ENCODE measurements around the gene TRNAU1AP.
"Not testable (repeated sequence)": the region's sequence is repeated elsewhere in the genome, so short reads cannot be mapped to it uniquely, and the experiment has no call there.

Gene TRNAU1AP

DNA sequence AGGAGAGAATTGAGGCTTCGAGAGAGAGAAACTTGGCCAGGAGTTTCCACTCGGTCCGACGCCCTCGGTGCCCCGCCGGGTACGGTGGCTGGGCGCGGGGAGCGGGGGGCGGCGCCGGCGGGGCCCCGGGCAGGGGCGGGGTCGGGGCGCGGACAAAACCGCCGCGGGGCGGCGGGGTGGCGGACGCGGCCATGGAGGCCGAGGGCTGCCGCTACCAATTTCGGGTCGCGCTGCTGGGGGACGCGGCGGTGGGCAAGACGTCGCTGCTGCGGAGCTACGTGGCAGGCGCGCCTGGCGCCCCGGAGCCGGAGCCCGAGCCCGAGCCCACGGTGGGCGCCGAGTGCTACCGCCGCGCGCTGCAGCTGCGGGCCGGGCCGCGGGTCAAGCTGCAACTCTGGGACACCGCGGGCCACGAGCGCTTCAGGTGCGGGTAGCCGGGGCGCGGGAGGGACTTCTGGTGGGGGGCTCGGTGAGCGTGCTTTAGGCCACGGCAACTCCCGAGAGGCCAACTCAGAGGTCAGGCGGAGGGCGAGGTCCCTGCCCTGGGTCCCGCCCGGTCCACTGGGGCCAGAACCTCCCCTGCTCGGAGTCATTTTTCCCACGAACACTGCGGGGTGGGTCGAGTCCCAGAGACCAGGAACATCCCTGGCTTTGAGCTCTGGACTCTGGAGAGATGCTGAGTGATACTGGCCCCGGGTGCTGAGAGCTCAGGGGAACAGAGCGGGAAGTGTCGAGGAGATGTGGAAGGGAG lies 39.6 kb downstream of the TRNAU1AP start:
- TF ChIP-seq, protein P1, sequence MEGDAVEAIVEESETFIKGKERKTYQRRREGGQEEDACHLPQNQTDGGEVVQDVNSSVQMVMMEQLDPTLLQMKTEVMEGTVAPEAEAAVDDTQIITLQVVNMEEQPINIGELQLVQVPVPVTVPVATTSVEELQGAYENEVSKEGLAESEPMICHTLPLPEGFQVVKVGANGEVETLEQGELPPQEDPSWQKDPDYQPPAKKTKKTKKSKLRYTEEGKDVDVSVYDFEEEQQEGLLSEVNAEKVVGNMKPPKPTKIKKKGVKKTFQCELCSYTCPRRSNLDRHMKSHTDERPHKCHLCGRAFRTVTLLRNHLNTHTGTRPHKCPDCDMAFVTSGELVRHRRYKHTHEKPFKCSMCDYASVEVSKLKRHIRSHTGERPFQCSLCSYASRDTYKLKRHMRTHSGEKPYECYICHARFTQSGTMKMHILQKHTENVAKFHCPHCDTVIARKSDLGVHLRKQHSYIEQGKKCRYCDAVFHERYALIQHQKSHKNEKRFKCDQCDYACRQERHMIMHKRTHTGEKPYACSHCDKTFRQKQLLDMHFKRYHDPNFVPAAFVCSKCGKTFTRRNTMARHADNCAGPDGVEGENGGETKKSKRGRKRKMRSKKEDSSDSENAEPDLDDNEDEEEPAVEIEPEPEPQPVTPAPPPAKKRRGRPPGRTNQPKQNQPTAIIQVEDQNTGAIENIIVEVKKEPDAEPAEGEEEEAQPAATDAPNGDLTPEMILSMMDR (IDR thresholded peaks at IDR 0.05; ENCODE audit: low read depth, low read length, missing control alignments), result no peak
- H3K4me3 ChIP-seq (ENCODE audit: low read depth, low read length), result peak overlapping the region; percentile 35
- no peak for DNase-seq (ENCODE audit: low read depth)

DNA sequence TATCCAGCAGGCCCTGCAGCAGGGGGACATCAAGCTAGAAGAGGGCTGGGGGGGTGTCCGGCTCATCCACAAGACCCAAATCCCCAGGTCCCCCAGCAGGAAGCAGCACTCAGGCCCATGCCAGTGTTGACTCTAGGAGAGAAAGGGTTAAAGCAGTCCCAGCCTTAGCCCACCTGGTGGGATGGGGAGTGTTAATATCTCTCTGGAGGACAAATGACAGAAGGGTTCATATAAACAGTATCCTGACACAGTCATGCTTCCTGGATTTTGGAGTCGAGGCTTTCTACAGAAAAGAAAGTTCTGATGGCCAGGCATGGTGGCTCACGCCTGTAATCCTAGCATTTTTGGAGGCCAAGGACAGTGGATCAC lies 41.1 kb downstream of the TRNAU1AP start:
- H3K4me3 ChIP-seq (ENCODE audit: low read depth, low read length); DNase-seq (ENCODE audit: low read depth): not testable (repeated sequence)

DNA sequence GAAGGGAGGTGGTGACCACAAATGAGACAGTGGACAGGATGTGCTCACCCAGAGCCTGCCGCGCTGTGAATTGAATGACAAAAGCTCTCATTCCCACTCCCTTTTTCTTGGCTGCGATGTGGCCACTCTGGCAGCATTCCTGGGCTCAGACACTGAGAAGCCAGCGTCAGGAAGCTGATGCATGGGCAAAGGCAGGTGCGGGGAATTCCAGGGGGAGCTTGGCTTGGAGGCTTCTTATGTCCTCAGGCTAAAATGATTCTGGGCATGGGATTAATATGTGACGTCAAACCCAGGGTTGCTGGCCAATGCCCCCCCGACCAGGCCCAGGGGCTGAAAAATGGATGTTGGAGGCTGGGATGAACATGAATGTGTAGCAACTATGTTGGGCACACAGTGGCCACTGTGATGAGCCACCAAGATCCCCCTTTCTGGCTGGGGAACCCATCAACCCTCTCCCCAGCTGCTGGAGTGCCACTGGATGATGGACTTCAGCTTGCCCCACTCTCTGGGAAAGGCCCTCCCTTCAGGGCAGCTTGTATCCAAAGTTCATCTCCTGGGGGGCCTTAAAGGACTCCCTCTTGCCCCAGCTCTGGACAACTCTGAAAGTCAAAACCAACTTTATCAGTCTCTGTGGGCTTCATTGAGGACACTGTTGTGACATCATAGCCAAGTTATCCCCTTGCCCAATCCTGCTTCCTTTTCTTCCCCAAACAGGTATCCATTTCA lies 42.0 kb downstream of the TRNAU1AP start:
- not testable (repeated sequence) for DNase-seq (ENCODE audit: low read depth); H3K4me3 ChIP-seq (ENCODE audit: low read depth, low read length)

DNA sequence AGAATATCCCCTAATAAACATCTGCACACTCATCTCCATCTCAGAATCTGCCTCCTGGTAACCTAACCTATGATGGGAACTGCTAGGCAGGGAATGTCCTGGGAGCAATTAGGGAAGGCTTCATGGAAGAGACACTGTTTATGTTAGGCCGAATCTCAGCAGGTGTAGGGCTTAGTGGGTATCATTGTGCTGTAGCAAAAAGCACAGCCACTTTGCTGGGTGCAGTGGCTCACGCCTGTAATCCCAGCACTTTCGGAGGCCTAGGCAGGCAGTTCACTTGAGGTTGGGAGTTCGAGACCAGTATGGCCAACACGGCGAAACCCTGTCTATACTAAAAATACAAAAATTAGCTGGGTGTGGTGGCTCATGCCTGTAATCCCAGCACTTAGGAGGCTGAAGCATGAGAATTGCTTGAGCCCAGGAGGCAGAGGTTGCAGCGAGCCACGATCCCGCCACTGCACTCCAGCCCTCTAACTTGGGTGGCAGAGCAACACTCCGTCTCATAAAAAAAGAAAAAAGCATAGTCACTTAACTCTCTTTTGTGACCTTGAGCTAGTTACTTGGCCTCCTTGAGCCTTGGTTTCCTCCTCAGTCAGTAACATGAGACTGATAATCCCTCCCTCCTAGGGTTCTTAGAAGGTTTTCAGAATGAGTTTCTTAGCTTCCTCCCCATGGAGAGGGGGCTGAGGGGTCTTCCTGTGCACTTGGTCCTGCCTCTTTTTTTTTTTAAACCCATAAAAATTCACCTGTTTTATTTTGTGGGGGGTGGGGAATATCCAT lies 42.7 kb downstream of the TRNAU1AP start:
- H3K4me3 ChIP-seq (ENCODE audit: low read depth, low read length), result no peak overlapping the region
- TF ChIP-seq, protein P1 (IDR thresholded peaks at IDR 0.05; ENCODE audit: low read depth, low read length, missing control alignments), result no peak
- no peak for DNase-seq (ENCODE audit: low read depth)

DNA sequence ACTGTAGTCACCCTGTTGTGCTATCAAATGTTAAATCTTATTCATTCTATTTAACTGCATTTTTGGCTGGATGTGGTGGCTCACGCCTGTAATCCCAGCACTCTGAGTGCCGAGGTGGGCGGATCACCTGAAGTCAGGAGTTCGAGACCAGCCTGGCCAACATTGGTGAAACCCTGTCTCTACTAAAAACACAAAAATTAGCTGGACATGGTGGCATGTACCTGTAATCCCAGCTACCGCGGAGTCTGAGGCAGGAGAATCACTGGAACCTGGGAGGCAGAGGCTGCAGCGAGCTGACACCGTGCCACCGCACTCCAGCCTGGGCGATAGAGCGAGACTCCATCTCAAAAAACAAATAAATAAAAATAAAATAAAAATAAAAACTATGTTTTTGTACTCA lies 43.4 kb downstream of the TRNAU1AP start:
- not testable (repeated sequence) for DNase-seq (ENCODE audit: low read depth); H3K4me3 ChIP-seq (ENCODE audit: low read depth, low read length)

DNA sequence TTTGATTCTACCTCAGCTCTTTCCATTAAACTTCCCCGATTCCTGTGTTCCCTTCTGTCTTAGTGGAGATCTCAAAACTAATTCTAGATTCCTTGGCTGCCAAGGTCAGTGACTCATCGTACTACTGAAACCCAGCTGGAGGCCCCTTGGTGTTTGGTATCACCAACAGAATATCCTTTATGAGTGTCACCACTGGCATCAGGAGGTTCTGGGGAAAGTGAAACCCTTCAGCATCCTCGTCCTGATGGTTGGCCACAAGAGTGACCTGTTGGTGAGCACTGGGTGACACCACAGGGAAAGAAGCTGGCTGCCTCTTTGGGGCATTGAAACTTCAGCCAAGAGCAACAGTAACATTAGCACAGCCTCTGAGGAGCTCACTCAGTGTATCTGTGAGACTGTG lies 48.8 kb downstream of the TRNAU1AP start:
- no peak for DNase-seq (ENCODE audit: low read depth)

DNA sequence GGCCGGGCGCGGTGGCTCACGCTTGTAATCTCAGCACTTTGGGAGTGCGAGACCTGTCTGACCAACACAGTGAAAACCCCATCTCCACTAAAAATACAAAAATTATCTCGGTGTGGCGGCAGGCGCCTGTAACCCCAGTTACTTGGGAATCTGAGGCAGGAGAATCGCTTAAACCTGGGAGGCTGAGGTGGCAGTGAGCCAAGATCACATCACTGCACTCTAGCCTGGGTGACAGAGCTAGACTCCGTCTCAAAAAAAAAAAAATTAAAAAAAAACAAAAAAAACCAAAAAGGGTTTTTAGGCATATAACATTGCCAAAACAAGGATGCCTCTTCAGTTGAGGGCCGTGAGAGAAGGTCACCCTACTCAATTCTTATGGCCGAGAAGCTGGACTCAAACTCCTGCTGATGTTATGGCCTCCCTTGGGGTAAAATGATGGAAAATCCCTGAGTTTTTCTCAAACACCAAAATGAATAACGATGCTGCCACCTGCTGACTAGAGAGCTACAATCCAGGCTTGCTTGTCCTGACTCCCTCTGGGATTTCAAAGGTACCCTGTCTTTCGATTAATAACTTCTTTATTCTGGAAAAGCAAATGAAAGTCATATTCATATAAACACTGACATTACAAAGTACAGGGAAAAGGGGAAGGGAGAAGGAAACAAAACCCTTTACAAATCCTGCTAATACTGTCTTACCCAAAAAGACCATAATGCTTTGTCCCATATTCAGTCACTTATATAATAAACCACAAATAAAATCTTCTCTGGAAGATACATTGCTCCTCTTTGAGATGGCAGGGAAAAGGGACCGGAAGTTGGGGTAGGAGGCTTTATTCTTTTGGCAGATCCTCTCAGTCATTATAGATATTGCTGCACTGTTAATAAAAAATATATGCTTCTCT lies 49.9 kb downstream of the TRNAU1AP start:
- no peak for DNase-seq (ENCODE audit: low read depth)

More for the DNA sequence above, 48.8 kb downstream of the TRNAU1AP start:
- no peak overlapping the region for H3K4me3 ChIP-seq (ENCODE audit: low read depth, low read length)
- TF ChIP-seq, protein P1 (IDR thresholded peaks at IDR 0.05; ENCODE audit: low read depth, low read length, missing control alignments), result no peak

More for the DNA sequence above, 49.9 kb downstream of the TRNAU1AP start:
- no peak overlapping the region for H3K4me3 ChIP-seq (ENCODE audit: low read depth, low read length)
- TF ChIP-seq, protein P1 (IDR thresholded peaks at IDR 0.05; ENCODE audit: low read depth, low read length, missing control alignments), result peak; percentile 54

All from GM12864 (cell line).